ENCODE data around the gene SND1.

The SND1 gene

GRCh38 chr7:127932076-127932475 is 280.1 kb downstream of the SND1 start:
- H3K4me1 ChIP-seq (ENCODE audit: insufficient read depth, low read length, severe bottlenecking) = peaks cover 50% of the 10 kb centered on the region
- no peak overlapping the region for H3K9ac ChIP-seq (ENCODE audit: low read length)
- H3K79me2 ChIP-seq (ENCODE audit: insufficient read depth, low read length) = no peaks in the 10 kb centered on the region
- no peak overlapping the region for H3K4me2 ChIP-seq (ENCODE audit: low read length)
- H3K4me3 ChIP-seq (ENCODE audit: low read depth, low read length, poor library complexity, severe bottlenecking) = no peak overlapping the region
- no peaks in the 10 kb centered on the region for H4K20me1 ChIP-seq (ENCODE audit: insufficient read depth, low read length)
- H3K9me3 ChIP-seq (ENCODE audit: low read length) = no peaks in the 10 kb centered on the region
- no peaks in the 10 kb centered on the region for H3K27me3 ChIP-seq (ENCODE audit: insufficient read depth, low read length)
- H3K9me2 ChIP-seq (ENCODE audit: low read depth, low read length) = no peaks in the 10 kb centered on the region
- H2AFZ ChIP-seq (ENCODE audit: low read length) = no peak overlapping the region
- H3K27ac ChIP-seq (ENCODE audit: low read depth, low read length, poor library complexity, severe bottlenecking) = no peak overlapping the region
- peaks cover 59% of the 10 kb centered on the region for H3K36me3 ChIP-seq (ENCODE audit: insufficient read depth, low read length)
- no peak for TF ChIP-seq EZH2 (IDR thresholded peaks at IDR 0.05; ENCODE audit: borderline replicate concordance, low read length)
- TF ChIP-seq, protein P1, sequence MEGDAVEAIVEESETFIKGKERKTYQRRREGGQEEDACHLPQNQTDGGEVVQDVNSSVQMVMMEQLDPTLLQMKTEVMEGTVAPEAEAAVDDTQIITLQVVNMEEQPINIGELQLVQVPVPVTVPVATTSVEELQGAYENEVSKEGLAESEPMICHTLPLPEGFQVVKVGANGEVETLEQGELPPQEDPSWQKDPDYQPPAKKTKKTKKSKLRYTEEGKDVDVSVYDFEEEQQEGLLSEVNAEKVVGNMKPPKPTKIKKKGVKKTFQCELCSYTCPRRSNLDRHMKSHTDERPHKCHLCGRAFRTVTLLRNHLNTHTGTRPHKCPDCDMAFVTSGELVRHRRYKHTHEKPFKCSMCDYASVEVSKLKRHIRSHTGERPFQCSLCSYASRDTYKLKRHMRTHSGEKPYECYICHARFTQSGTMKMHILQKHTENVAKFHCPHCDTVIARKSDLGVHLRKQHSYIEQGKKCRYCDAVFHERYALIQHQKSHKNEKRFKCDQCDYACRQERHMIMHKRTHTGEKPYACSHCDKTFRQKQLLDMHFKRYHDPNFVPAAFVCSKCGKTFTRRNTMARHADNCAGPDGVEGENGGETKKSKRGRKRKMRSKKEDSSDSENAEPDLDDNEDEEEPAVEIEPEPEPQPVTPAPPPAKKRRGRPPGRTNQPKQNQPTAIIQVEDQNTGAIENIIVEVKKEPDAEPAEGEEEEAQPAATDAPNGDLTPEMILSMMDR (IDR thresholded peaks at IDR 0.05; ENCODE audit: low read length) = no peak
- H3F3A ChIP-seq (ENCODE audit: insufficient read depth, low read length) = no peaks in the 10 kb centered on the region

GRCh38 chr7:127932496-127932895 is 280.5 kb downstream of the SND1 start:
- H3K36me3 ChIP-seq (ENCODE audit: insufficient read depth, low read length) = peaks cover 59% of the 10 kb centered on the region
- H3K4me3 ChIP-seq (ENCODE audit: low read depth, low read length, poor library complexity, severe bottlenecking) = no peak overlapping the region
- H4K20me1 ChIP-seq (ENCODE audit: insufficient read depth, low read length) = no peaks in the 10 kb centered on the region
- TF ChIP-seq EZH2 (IDR thresholded peaks at IDR 0.05; ENCODE audit: borderline replicate concordance, low read length) = no peak
- TF ChIP-seq, protein P1 (IDR thresholded peaks at IDR 0.05; ENCODE audit: low read length) = no peak
- H3K4me1 ChIP-seq (ENCODE audit: insufficient read depth, low read length, severe bottlenecking) = peaks cover 45% of the 10 kb centered on the region
- H3K4me2 ChIP-seq (ENCODE audit: low read length) = no peak overlapping the region
- H3K79me2 ChIP-seq (ENCODE audit: insufficient read depth, low read length) = no peaks in the 10 kb centered on the region
- H2AFZ ChIP-seq (ENCODE audit: low read length) = no peak overlapping the region
- no peaks in the 10 kb centered on the region for H3K27me3 ChIP-seq (ENCODE audit: insufficient read depth, low read length)
- no peaks in the 10 kb centered on the region for H3K9me3 ChIP-seq (ENCODE audit: low read length)
- no peak overlapping the region for H3K27ac ChIP-seq (ENCODE audit: low read depth, low read length, poor library complexity, severe bottlenecking)
- H3K9ac ChIP-seq (ENCODE audit: low read length) = no peak overlapping the region
- no peaks in the 10 kb centered on the region for H3F3A ChIP-seq (ENCODE audit: insufficient read depth, low read length)
- no peaks in the 10 kb centered on the region for H3K9me2 ChIP-seq (ENCODE audit: low read depth, low read length)

- H3K9me3 ChIP-seq (ENCODE audit: low read length) = no peaks in the 10 kb centered on the region
- H3K79me2 ChIP-seq (ENCODE audit: insufficient read depth, low read length) = no peaks in the 10 kb centered on the region
- H3F3A ChIP-seq (ENCODE audit: insufficient read depth, low read length) = no peaks in the 10 kb centered on the region
Measured at GRCh38 chr7:127933146-127933545, 281.2 kb downstream of the SND1 start.

More at GRCh38 chr7:127933146-127933545, 281.2 kb downstream of the SND1 start:
- no peak overlapping the region for H3K4me3 ChIP-seq (ENCODE audit: low read depth, low read length, poor library complexity, severe bottlenecking)
- H3K9me2 ChIP-seq (ENCODE audit: low read depth, low read length) = no peaks in the 10 kb centered on the region
- peaks cover 39% of the 10 kb centered on the region for H3K4me1 ChIP-seq (ENCODE audit: insufficient read depth, low read length, severe bottlenecking)
- no peaks in the 10 kb centered on the region for H3K27me3 ChIP-seq (ENCODE audit: insufficient read depth, low read length)
- no peaks in the 10 kb centered on the region for H4K20me1 ChIP-seq (ENCODE audit: insufficient read depth, low read length)
- H3K4me2 ChIP-seq (ENCODE audit: low read length) = no peak overlapping the region
- peaks cover 59% of the 10 kb centered on the region for H3K36me3 ChIP-seq (ENCODE audit: insufficient read depth, low read length)
- H3K27ac ChIP-seq (ENCODE audit: low read depth, low read length, poor library complexity, severe bottlenecking) = no peak overlapping the region
- no peak overlapping the region for H2AFZ ChIP-seq (ENCODE audit: low read length)
- TF ChIP-seq, protein P1 (IDR thresholded peaks at IDR 0.05; ENCODE audit: low read length) = no peak
- no peak for TF ChIP-seq EZH2 (IDR thresholded peaks at IDR 0.05; ENCODE audit: borderline replicate concordance, low read length)
- no peak overlapping the region for H3K9ac ChIP-seq (ENCODE audit: low read length)

All from OCI-LY1 (cell line).